ENCODE data around the gene C11orf91. TPM values are rescaled to one million over a fixed set of nuclear protein-coding genes. Genes with fewer than 3 reads are reported as not detected.

Gene C11orf91
- total RNA-seq, 1 experiment from 2014 or later: not detected

DNA sequence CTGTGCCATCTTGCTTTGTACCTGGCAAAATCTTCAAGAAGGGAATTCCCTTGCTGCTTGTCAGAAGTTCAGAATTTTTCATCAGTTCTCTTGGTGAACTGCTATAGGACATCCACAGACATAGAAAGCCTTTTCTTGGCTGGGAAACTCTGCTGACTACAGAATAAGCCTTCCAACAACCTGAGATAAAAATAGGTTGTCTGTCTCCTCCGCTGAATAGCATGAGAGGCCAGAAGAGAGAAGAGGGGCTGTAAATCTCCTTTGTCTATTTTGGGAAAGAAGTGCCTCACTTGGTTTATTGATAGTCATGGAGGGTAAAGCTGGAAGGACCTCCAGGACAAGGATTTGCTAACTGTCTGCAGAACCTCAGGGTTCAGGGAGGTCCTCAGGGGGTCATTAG lies 48.2 kb downstream of the C11orf91 start:
- CTCF ChIA-PET: no interaction called here
- TF ChIP-seq, protein P1, sequence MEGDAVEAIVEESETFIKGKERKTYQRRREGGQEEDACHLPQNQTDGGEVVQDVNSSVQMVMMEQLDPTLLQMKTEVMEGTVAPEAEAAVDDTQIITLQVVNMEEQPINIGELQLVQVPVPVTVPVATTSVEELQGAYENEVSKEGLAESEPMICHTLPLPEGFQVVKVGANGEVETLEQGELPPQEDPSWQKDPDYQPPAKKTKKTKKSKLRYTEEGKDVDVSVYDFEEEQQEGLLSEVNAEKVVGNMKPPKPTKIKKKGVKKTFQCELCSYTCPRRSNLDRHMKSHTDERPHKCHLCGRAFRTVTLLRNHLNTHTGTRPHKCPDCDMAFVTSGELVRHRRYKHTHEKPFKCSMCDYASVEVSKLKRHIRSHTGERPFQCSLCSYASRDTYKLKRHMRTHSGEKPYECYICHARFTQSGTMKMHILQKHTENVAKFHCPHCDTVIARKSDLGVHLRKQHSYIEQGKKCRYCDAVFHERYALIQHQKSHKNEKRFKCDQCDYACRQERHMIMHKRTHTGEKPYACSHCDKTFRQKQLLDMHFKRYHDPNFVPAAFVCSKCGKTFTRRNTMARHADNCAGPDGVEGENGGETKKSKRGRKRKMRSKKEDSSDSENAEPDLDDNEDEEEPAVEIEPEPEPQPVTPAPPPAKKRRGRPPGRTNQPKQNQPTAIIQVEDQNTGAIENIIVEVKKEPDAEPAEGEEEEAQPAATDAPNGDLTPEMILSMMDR (conservative IDR thresholded peaks at IDR 0.05): no peak
- TF ChIP-seq EZH2 (IDR thresholded peaks at IDR 0.05; ENCODE audit: low read depth): no peak
- intact Hi-C loops (cut with micrococcal nuclease; ENCODE audit: unreplicated experiment): no loop called here
- Histone ChIP-seq H2AFZ (no peak overlapping the region), H3K27me3 (ENCODE audit: insufficient read depth, low read depth) (no peaks in the 10 kb centered on the region), H3F3A (ENCODE audit: insufficient read depth, low read depth) (no peaks in the 10 kb centered on the region), H3K79me2 (ENCODE audit: low read depth) (no peaks in the 10 kb centered on the region), H3K4me3 (no peak overlapping the region), H3K9me3 (ENCODE audit: insufficient read depth, low read depth) (no peaks in the 10 kb centered on the region), H3K27ac (no peak overlapping the region), H3K4me2 (no peak overlapping the region), H4K20me1 (ENCODE audit: insufficient read depth) (no peaks in the 10 kb centered on the region), H3K4me1 (replicated peaks; ENCODE audit: insufficient read depth) (no peaks in the 10 kb centered on the region), H3K9me2 (ENCODE audit: insufficient read depth) (no peaks in the 10 kb centered on the region), H3K36me3 (ENCODE audit: low read depth) (no peaks in the 10 kb centered on the region)
- no TSS peak for BruUV-seq (replicated peaks)
- POLR2A ChIA-PET (ENCODE audit: unreplicated experiment): no interaction called here
- DNase-seq: no peak

DNA sequence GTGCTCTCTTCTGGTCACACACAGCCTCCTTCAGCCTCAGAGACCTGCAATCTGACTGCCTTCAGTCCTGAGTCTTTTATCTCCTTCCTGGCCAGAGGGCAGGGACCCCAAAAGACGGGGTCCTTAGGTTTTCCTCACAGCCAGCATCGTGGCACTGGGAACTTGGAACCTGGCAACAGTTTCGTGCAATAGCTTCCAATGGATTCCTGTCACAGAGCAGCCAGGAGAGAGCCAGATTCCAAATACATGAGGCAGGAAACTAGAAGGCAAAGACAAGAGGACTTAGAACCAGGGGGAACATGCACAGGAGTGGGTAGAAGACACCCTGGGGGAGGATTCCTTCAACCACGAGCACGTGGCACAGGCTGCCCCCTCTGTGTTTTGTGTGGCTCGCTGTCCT lies 48.6 kb downstream of the C11orf91 start:
- no peak overlapping the region for H2AFZ ChIP-seq
- no peaks in the 10 kb centered on the region for H4K20me1 ChIP-seq (ENCODE audit: insufficient read depth)
- no peaks in the 10 kb centered on the region for H3F3A ChIP-seq (ENCODE audit: insufficient read depth, low read depth)
- H3K27me3 ChIP-seq (ENCODE audit: insufficient read depth, low read depth): no peaks in the 10 kb centered on the region
- no peak overlapping the region for H3K4me2 ChIP-seq
- no peak overlapping the region for H3K27ac ChIP-seq
- ChIA-PET POLR2A (ENCODE audit: unreplicated experiment) (no interaction called here), CTCF (interaction anchor here (0.7 kb wide), 1 partner anchor 1188 kb away, joined by 6 read pairs; no protein-coding TSS in a partner anchor)
- no peaks in the 10 kb centered on the region for H3K9me2 ChIP-seq (ENCODE audit: insufficient read depth)
- DNase-seq: no peak
- intact Hi-C loops (cut with micrococcal nuclease; ENCODE audit: unreplicated experiment): no loop called here
- H3K4me1 ChIP-seq (replicated peaks; ENCODE audit: insufficient read depth): no peaks in the 10 kb centered on the region
- no peaks in the 10 kb centered on the region for H3K9me3 ChIP-seq (ENCODE audit: insufficient read depth, low read depth)
- no TSS peak for BruUV-seq (replicated peaks)
- H3K36me3 ChIP-seq (ENCODE audit: low read depth): no peaks in the 10 kb centered on the region
- H3K79me2 ChIP-seq (ENCODE audit: low read depth): no peaks in the 10 kb centered on the region
- TF ChIP-seq, protein P1 (conservative IDR thresholded peaks at IDR 0.05): no peak
- no peak for TF ChIP-seq EZH2 (IDR thresholded peaks at IDR 0.05; ENCODE audit: low read depth)
- no peak overlapping the region for H3K4me3 ChIP-seq

DNA sequence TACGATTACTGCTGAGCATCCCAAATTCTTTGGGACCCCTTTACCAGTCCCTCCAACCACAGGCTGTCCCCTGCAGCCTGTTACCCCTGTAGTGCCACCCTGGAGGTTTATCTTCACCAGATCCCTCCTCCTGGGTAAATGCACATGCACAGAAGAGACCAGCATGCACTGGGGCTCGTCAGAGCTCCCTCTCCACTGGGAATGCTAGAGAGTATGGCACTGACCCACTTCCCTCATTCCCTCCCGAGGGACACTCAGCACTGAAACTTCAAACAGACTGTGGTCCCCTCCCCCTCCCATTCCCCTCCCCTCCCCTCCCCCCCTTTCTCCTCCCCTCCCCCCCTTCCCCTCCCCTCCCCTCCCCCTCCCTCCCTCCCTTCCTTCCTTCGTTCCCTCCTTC lies 49.1 kb downstream of the C11orf91 start:
- Histone ChIP-seq H3F3A (ENCODE audit: insufficient read depth, low read depth) (no peaks in the 10 kb centered on the region), H3K79me2 (ENCODE audit: low read depth) (no peaks in the 10 kb centered on the region), H3K9me3 (ENCODE audit: insufficient read depth, low read depth) (no peaks in the 10 kb centered on the region), H3K27me3 (ENCODE audit: insufficient read depth, low read depth) (no peaks in the 10 kb centered on the region), H3K4me1 (replicated peaks; ENCODE audit: insufficient read depth) (no peaks in the 10 kb centered on the region), H2AFZ (no peak overlapping the region), H3K27ac (no peak overlapping the region), H3K4me2 (no peak overlapping the region), H3K36me3 (ENCODE audit: low read depth) (no peaks in the 10 kb centered on the region), H3K4me3 (no peak overlapping the region), H4K20me1 (ENCODE audit: insufficient read depth) (no peaks in the 10 kb centered on the region), H3K9me2 (ENCODE audit: insufficient read depth) (no peaks in the 10 kb centered on the region)
- no peak for DNase-seq
- POLR2A ChIA-PET (ENCODE audit: unreplicated experiment): no interaction called here
- intact Hi-C loops (cut with micrococcal nuclease; ENCODE audit: unreplicated experiment): no loop called here
- CTCF ChIA-PET: interaction anchor here (0.7 kb wide), 1 partner anchor 1189 kb away, joined by 6 read pairs; no protein-coding TSS in a partner anchor
- TF ChIP-seq, protein P1 (conservative IDR thresholded peaks at IDR 0.05): no peak
- no peak for TF ChIP-seq EZH2 (IDR thresholded peaks at IDR 0.05; ENCODE audit: low read depth)
- no TSS peak for BruUV-seq (replicated peaks)
